Measurements from ENCODE around the gene C16orf89.

The C16orf89 gene

GRCh38 chr16:5001986-5002385 is 63.8 kb downstream of the C16orf89 start:
- no peaks in the 10 kb centered on the region for H3K9me3 ChIP-seq (ENCODE audit: control insufficient read depth, low read length)
- H3K4me2 ChIP-seq (ENCODE audit: low read length, poor library complexity, severe bottlenecking) = no peak overlapping the region
- no peak overlapping the region for H3K23ac ChIP-seq (ENCODE audit: low read length in 2 of 2)
- H2BK5ac ChIP-seq (ENCODE audit: low read depth, low read length, poor library complexity, severe bottlenecking) = no peak overlapping the region
- H3K18ac ChIP-seq (ENCODE audit: low read depth in 1 of 2, low read length in 2 of 2) = no peak overlapping the region
- H3K27me3 ChIP-seq (ENCODE audit: control insufficient read depth in 1 of 2, insufficient read depth in 1 of 2, low read length in 2 of 2) = peaks cover 11 to 14% of the 10 kb centered on the region in 2 experiments
- H4K8ac ChIP-seq (ENCODE audit: low read length) = no peak overlapping the region
- no peaks in the 10 kb centered on the region for H3K4me1 ChIP-seq (ENCODE audit: control insufficient read depth, insufficient read depth, low read depth, low read length)
- H3K36me3 ChIP-seq (ENCODE audit: control insufficient read depth in 1 of 2, insufficient read depth in 2 of 2, low read depth in 1 of 2, low read length in 2 of 2) = no peaks in the 10 kb centered on the region
- no peak overlapping the region for H2AK5ac ChIP-seq (ENCODE audit: low read length, severe bottlenecking)
- H2BK15ac ChIP-seq (ENCODE audit: low read depth, poor library complexity, severe bottlenecking) = no peak overlapping the region
- no peak overlapping the region for H4K91ac ChIP-seq (ENCODE audit: low read length)
- H2AFZ ChIP-seq (ENCODE audit: low read depth, low read length) = no peak overlapping the region
- no peak for DNase-seq
- H3K27ac ChIP-seq (ENCODE audit: low read length, poor library complexity, severe bottlenecking) = no peak overlapping the region
- H3K14ac ChIP-seq (ENCODE audit: low read length in 2 of 2) = no peak overlapping the region
- H3K4ac ChIP-seq (ENCODE audit: low read depth in 1 of 2, low read length in 2 of 2) = no peak overlapping the region
- no peak overlapping the region for H3K4me3 ChIP-seq (ENCODE audit: insufficient read depth in 1 of 2, low read depth in 1 of 2, low read length in 2 of 2)
- H3K9ac ChIP-seq (ENCODE audit: low read length) = no peak overlapping the region
- H2BK12ac ChIP-seq (ENCODE audit: low read length in 2 of 2) = no peak overlapping the region
- WGBS = 81% methylated on average over 3 of the region's 6 CpGs
- no peaks in the 10 kb centered on the region for H3K79me1 ChIP-seq (replicated peaks; ENCODE audit: low read length, poor library complexity, severe bottlenecking)
- H2BK120ac ChIP-seq (ENCODE audit: low read depth, low read length) = no peak overlapping the region

DNA sequence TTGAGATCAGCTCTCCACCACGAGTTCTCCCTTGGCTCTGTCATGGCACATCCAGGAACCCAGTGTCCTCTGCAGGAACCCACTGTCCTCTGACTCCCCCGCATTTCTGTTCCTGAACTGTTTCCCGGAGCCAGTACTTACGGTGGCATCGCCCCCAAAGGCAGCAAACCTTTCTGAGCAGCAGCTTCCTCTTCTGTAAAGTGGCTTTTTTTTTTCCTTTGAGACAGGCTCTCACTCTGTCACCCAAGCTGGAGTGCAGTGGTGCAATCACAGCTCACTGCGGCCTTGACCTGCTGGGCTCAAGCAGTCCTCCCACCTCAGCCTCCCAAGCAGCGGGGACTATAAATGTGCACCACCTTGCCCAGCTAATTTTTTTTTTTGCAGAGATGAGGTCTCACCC is 64.2 kb downstream of the C16orf89 start:
- 83% methylated on average over 7 of the region's 7 CpGs for WGBS

GRCh38 chr16:5000573-5001001 is 65.2 kb downstream of the C16orf89 start:
- no peak overlapping the region for H2BK5ac ChIP-seq (ENCODE audit: low read depth, low read length, poor library complexity, severe bottlenecking)
- no peak overlapping the region for H3K18ac ChIP-seq (ENCODE audit: low read depth in 1 of 2, low read length in 2 of 2)
- H2AFZ ChIP-seq (ENCODE audit: low read depth, low read length) = no peak overlapping the region
- H3K9ac ChIP-seq (ENCODE audit: low read length) = no peak overlapping the region
- H3K14ac ChIP-seq (ENCODE audit: low read length in 2 of 2) = no peak overlapping the region
- no peaks in the 10 kb centered on the region for H3K4me1 ChIP-seq (ENCODE audit: control insufficient read depth, insufficient read depth, low read depth, low read length)
- H3K9me3 ChIP-seq (ENCODE audit: control insufficient read depth, low read length) = no peaks in the 10 kb centered on the region
- WGBS = 89% methylated on average over 19 of the region's 19 CpGs
- H3K4me3 ChIP-seq (ENCODE audit: insufficient read depth in 1 of 2, low read depth in 1 of 2, low read length in 2 of 2) = no peak overlapping the region
- no peak overlapping the region for H3K23ac ChIP-seq (ENCODE audit: low read length in 2 of 2)
- H2BK15ac ChIP-seq (ENCODE audit: low read depth, poor library complexity, severe bottlenecking) = no peak overlapping the region
- H3K4me2 ChIP-seq (ENCODE audit: low read length, poor library complexity, severe bottlenecking) = no peak overlapping the region
- H3K79me1 ChIP-seq (replicated peaks; ENCODE audit: low read length, poor library complexity, severe bottlenecking) = no peaks in the 10 kb centered on the region
- no peak overlapping the region for H2BK120ac ChIP-seq (ENCODE audit: low read depth, low read length)
- DNase-seq = no peak
- no peaks in the 10 kb centered on the region for H3K36me3 ChIP-seq (ENCODE audit: control insufficient read depth in 1 of 2, insufficient read depth in 2 of 2, low read depth in 1 of 2, low read length in 2 of 2)
- no peak overlapping the region for H2AK5ac ChIP-seq (ENCODE audit: low read length, severe bottlenecking)
- H3K27ac ChIP-seq (ENCODE audit: low read length, poor library complexity, severe bottlenecking) = no peak overlapping the region
- H3K27me3 ChIP-seq (ENCODE audit: control insufficient read depth in 1 of 2, insufficient read depth in 1 of 2, low read length in 2 of 2) = peaks cover 11 to 14% of the 10 kb centered on the region in 2 experiments
- H4K8ac ChIP-seq (ENCODE audit: low read length) = peak overlapping the region; percentile 23
- no peak overlapping the region for H4K91ac ChIP-seq (ENCODE audit: low read length)
- no peak overlapping the region for H2BK12ac ChIP-seq (ENCODE audit: low read length in 2 of 2)
- H3K4ac ChIP-seq (ENCODE audit: low read depth in 1 of 2, low read length in 2 of 2) = no peak overlapping the region

More for the DNA sequence above, 64.2 kb downstream of the C16orf89 start:
- Histone ChIP-seq H3K79me1 (replicated peaks; ENCODE audit: low read length, poor library complexity, severe bottlenecking) (no peaks in the 10 kb centered on the region), H3K27ac (ENCODE audit: low read length, poor library complexity, severe bottlenecking) (no peak overlapping the region), H3K9me3 (ENCODE audit: control insufficient read depth, low read length) (no peaks in the 10 kb centered on the region), H3K14ac (ENCODE audit: low read length in 2 of 2) (no peak overlapping the region), H3K4me3 (ENCODE audit: insufficient read depth in 1 of 2, low read depth in 1 of 2, low read length in 2 of 2) (no peak overlapping the region), H3K4me2 (ENCODE audit: low read length, poor library complexity, severe bottlenecking) (no peak overlapping the region), H3K4me1 (ENCODE audit: control insufficient read depth, insufficient read depth, low read depth, low read length) (no peaks in the 10 kb centered on the region), H2BK15ac (ENCODE audit: low read depth, poor library complexity, severe bottlenecking) (no peak overlapping the region), H3K23ac (ENCODE audit: low read length in 2 of 2) (no peak overlapping the region), H3K9ac (ENCODE audit: low read length) (no peak overlapping the region), H3K36me3 (ENCODE audit: control insufficient read depth in 1 of 2, insufficient read depth in 2 of 2, low read depth in 1 of 2, low read length in 2 of 2) (no peaks in the 10 kb centered on the region), H2BK5ac (ENCODE audit: low read depth, low read length, poor library complexity, severe bottlenecking) (no peak overlapping the region), H4K8ac (ENCODE audit: low read length) (no peak overlapping the region), H3K18ac (ENCODE audit: low read depth in 1 of 2, low read length in 2 of 2) (no peak overlapping the region), H2AFZ (ENCODE audit: low read depth, low read length) (no peak overlapping the region), H2BK120ac (ENCODE audit: low read depth, low read length) (no peak overlapping the region), H4K91ac (ENCODE audit: low read length) (no peak overlapping the region), H3K4ac (ENCODE audit: low read depth in 1 of 2, low read length in 2 of 2) (no peak overlapping the region), H2AK5ac (ENCODE audit: low read length, severe bottlenecking) (no peak overlapping the region), H2BK12ac (ENCODE audit: low read length in 2 of 2) (no peak overlapping the region), H3K27me3 (ENCODE audit: control insufficient read depth in 1 of 2, insufficient read depth in 1 of 2, low read length in 2 of 2) (peaks cover 11 to 14% of the 10 kb centered on the region in 2 experiments)
- DNase-seq = no peak

GRCh38 chr16:4994719-4995434 is 70.9 kb downstream of the C16orf89 start:
- 82% methylated on average over 17 of the region's 18 CpGs for WGBS

More at GRCh38 chr16:4994719-4995434, 70.9 kb downstream of the C16orf89 start:
- Histone ChIP-seq H2BK12ac (ENCODE audit: low read length in 2 of 2) (no peak overlapping the region), H3K4ac (ENCODE audit: low read depth in 1 of 2, low read length in 2 of 2) (no peak overlapping the region), H2BK5ac (ENCODE audit: low read depth, low read length, poor library complexity, severe bottlenecking) (no peak overlapping the region), H3K4me2 (ENCODE audit: low read length, poor library complexity, severe bottlenecking) (no peak overlapping the region), H2AFZ (ENCODE audit: low read depth, low read length) (no peak overlapping the region), H3K9me3 (ENCODE audit: control insufficient read depth, low read length) (no peaks in the 10 kb centered on the region), H3K4me3 (ENCODE audit: insufficient read depth in 1 of 2, low read depth in 1 of 2, low read length in 2 of 2) (no peak overlapping the region), H3K27me3 (ENCODE audit: control insufficient read depth in 1 of 2, insufficient read depth in 1 of 2, low read length in 2 of 2) (peaks cover 0 to 3% of the 10 kb centered on the region in 2 experiments), H2AK5ac (ENCODE audit: low read length, severe bottlenecking) (no peak overlapping the region), H3K79me1 (replicated peaks; ENCODE audit: low read length, poor library complexity, severe bottlenecking) (no peaks in the 10 kb centered on the region), H3K4me1 (ENCODE audit: control insufficient read depth, insufficient read depth, low read depth, low read length) (no peaks in the 10 kb centered on the region), H3K23ac (ENCODE audit: low read length in 2 of 2) (no peak overlapping the region), H4K8ac (ENCODE audit: low read length) (no peak overlapping the region), H3K36me3 (ENCODE audit: control insufficient read depth in 1 of 2, insufficient read depth in 2 of 2, low read depth in 1 of 2, low read length in 2 of 2) (no peaks in the 10 kb centered on the region), H2BK15ac (ENCODE audit: low read depth, poor library complexity, severe bottlenecking) (no peak overlapping the region), H3K9ac (ENCODE audit: low read length) (no peak overlapping the region), H2BK120ac (ENCODE audit: low read depth, low read length) (no peak overlapping the region), H3K18ac (ENCODE audit: low read depth in 1 of 2, low read length in 2 of 2) (no peak overlapping the region), H4K91ac (ENCODE audit: low read length) (no peak overlapping the region), H3K27ac (ENCODE audit: low read length, poor library complexity, severe bottlenecking) (no peak overlapping the region), H3K14ac (ENCODE audit: low read length in 2 of 2) (no peak overlapping the region)
- no peak for DNase-seq

Measured in mesenchymal stem cell (in vitro differentiated cells and primary cell).